Left lung (tissue), 10 donors: ENCODE results near the gene ACTA2. TPM values are rescaled to one million over a fixed set of nuclear protein-coding genes. Genes with fewer than 3 reads are reported as not detected.

ENCODE experiments used
- ATAC-seq: fragments of 200-7000 bp; cut with Tn5 transposase; one replicate; pipeline ENCODE4 v1.9.1; 2020; ENCODE audit warnings: moderate library complexity
- DNase-seq, 4 donors: peaks; one replicate each; pipeline ENCODE4 v3.0.0-alpha.2; 2013 to 2020
- H3K27ac ChIP-seq, 2 donors: fragments of 200-600 bp; sonication (generic) in 1 of 2; one replicate each; pipeline versions ENCODE4 v1.5.0 to v1.8.0; 2020 to 2021
- H3K27me3 ChIP-seq, 2 donors: fragments of 200-600 bp; sonication (generic) in 1 of 2; one replicate each; pipeline versions ENCODE4 v1.5.0 to v1.8.0; 2020 to 2021
- H3K36me3 ChIP-seq, 2 donors: fragments of 200-600 bp; sonication (generic) in 1 of 2; one replicate each; pipeline versions ENCODE4 v1.5.0 to v1.8.0; 2020 to 2021
- H3K4me1 ChIP-seq, 2 donors: fragments of 200-600 bp; one replicate each; pipeline ENCODE4 v1.8.0; 2021
- H3K4me3 ChIP-seq, 2 donors: fragments of 200-600 bp; sonication (generic) in 1 of 2; one replicate each; pipeline versions ENCODE4 v1.5.0 to v1.8.0; 2020 to 2021; ENCODE audit warnings: mild to moderate bottlenecking in 1 of 2
- H3K9me3 ChIP-seq, 2 donors: fragments of 200-600 bp; sonication (generic) in 1 of 2; one replicate each; pipeline versions ENCODE4 v1.5.0 to v1.8.0; 2020 to 2021
- intact Hi-C, 2 donors: fragments of 100-400 bp; cut with DNase I; formaldehyde crosslinking; loops; one replicate each; pipeline versions ENCODE4 v1.11.2 to v1.14.2; 2022
- polyA plus RNA-seq, 6 donors: library from polyadenylated mRNA; unstranded; fragments of 120-200 nt; gene quantifications; one replicate each; pipeline ENCODE4 v1.2.1, GENCODE V29; 2013; ENCODE audit not compliant: insufficient read length in 6 of 6
- total RNA-seq, 2 donors: library from RNA; stranded (reverse); fragmentation: NEBNext Ultra II Directional; extraction: Animal tissue kit (Norgen Biotek cat#: 25700); gene quantifications; one replicate each; pipeline ENCODE4 v1.2.1, GENCODE V29; 2021
- TF ChIP-seq, protein P1 (sequence below), 2 donors: fragments of 200-600 bp; sonication (generic) in 1 of 2; IDR thresholded peaks; one replicate each; pipeline versions ENCODE4 v1.5.0 to v1.8.0; 2021; ENCODE audit warnings: antibody characterized with exemption in 2 of 2
- donor health status: DM: no; HTN: yes; CAD: no.
- donor health status: DM: no; HTN: no; CAD: no.

ACTA2 gene
- total and polyA plus RNA-seq, 8 donors = 415 to 612 (median 495) TPM

- intact Hi-C loops = no loop called here
- DNase-seq = no peak
- no peak for ATAC-seq
- Histone ChIP-seq H3K9me3 (no peaks in the 10 kb centered on the region), H3K4me3 (peak overlapping the region; percentile 79 to 82), H3K27me3 (no peaks in the 10 kb centered on the region), H3K36me3 (no peaks in the 10 kb centered on the region), H3K27ac (peak overlapping the region; percentile 98 to 99), H3K4me1 (peaks cover 13 to 77% of the 10 kb centered on the region in 2 donors)
- TF ChIP-seq, protein P1, sequence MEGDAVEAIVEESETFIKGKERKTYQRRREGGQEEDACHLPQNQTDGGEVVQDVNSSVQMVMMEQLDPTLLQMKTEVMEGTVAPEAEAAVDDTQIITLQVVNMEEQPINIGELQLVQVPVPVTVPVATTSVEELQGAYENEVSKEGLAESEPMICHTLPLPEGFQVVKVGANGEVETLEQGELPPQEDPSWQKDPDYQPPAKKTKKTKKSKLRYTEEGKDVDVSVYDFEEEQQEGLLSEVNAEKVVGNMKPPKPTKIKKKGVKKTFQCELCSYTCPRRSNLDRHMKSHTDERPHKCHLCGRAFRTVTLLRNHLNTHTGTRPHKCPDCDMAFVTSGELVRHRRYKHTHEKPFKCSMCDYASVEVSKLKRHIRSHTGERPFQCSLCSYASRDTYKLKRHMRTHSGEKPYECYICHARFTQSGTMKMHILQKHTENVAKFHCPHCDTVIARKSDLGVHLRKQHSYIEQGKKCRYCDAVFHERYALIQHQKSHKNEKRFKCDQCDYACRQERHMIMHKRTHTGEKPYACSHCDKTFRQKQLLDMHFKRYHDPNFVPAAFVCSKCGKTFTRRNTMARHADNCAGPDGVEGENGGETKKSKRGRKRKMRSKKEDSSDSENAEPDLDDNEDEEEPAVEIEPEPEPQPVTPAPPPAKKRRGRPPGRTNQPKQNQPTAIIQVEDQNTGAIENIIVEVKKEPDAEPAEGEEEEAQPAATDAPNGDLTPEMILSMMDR (IDR thresholded peaks at IDR 0.05) = no peak
Observed at GRCh38 chr10:88991899-88992320, 39.3 kb upstream of the ACTA2 start.

- peaks cover 15 to 71% of the 10 kb centered on the region in 2 donors for H3K4me1 ChIP-seq
- peak overlapping the region; percentile 79 to 82 for H3K4me3 ChIP-seq
- no peaks in the 10 kb centered on the region for H3K27me3 ChIP-seq
- peak; percentile 75 for ATAC-seq
- no peaks in the 10 kb centered on the region for H3K36me3 ChIP-seq
- H3K9me3 ChIP-seq = no peaks in the 10 kb centered on the region
- intact Hi-C loops = no loop called here
- peak overlapping the region; percentile 98 to 99 for H3K27ac ChIP-seq
- DNase-seq = peak; percentile 73 to 92 (median 79)
- TF ChIP-seq, protein P1 (IDR thresholded peaks at IDR 0.05) = no peak
Observed at GRCh38 chr10:88991161-88991898, 38.8 kb upstream of the ACTA2 start.

DNA sequence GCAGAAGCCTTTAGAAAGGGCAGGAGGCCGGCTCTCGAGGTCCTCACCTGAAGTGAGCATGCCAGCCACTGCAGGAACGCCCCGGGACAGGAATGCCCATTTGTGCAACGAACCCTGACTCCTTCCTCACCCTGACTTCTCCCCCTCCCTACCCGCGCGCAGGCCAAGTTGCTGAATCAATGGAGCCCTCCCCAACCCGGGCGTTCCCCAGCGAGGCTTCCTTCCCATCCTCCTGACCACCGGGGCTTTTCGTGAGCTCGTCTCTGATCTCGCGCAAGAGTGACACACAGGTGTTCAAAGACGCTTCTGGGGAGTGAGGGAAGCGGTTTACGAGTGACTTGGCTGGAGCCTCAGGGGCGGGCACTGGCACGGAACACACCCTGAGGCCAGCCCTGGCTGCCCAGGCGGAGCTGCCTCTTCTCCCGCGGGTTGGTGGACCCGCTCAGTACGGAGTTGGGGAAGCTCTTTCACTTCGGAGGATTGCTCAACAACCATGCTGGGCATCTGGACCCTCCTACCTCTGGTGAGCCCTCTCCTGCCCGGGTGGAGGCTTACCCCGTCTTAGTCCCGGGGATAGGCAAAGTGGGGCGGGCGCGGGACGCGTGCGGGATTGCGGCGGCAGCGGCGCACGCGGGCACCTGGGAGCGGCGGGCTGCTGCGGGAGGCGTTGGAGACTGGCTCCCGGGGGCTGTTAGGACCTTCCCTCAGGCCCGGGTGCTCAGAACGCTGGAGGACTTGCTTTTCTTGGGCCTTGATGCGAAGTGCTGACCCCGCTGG lies 38.0 kb upstream of the ACTA2 start, which contains the start of gene FAS:
FAS (plus strand) TSS at position 415 of the 777 bp plus-strand sequence; CDS start at position 494, 79 bp downstream.
- peak; percentile 63 to 93 (median 76) for DNase-seq
- H3K4me1 ChIP-seq = peaks cover 15 to 63% of the 10 kb centered on the region in 2 donors
- intact Hi-C loops = no loop called here

DNA sequence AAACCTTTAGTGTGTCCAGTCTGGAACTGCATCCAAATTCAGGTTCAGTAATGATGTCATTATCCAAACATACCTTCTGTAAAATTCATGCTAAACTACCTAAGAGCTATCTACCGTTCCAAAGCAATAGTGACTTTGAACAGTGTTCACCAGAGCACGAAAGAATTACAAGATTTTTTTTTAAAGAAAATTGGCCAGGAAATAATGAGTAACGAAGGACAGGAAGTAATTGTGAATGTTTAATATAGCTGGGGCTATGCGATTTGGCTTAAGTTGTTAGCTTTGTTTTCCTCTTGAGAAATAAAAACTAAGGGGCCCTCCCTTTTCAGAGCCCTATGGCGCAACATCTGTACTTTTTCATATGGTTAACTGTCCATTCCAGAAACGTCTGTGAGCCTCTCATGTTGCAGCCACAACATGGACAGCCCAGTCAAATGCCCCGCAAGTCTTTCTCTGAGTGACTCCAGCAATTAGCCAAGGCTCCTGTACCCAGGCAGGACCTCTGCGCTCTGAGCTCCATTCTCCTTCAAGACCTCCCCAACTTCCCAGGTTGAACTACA lies 37.3 kb upstream of the ACTA2 start:
- Histone ChIP-seq H3K4me1 (peaks cover 15 to 58% of the 10 kb centered on the region in 2 donors), H3K36me3 (no peaks in the 10 kb centered on the region), H3K9me3 (no peaks in the 10 kb centered on the region), H3K27me3 (no peaks in the 10 kb centered on the region), H3K4me3 (peak overlapping the region; percentile 79 to 82), H3K27ac (peak overlapping the region; percentile 98 to 99)
- TF ChIP-seq, protein P1 (IDR thresholded peaks at IDR 0.05) = no peak
- intact Hi-C loops = loop anchor here in 1 of 2 donors (5.0 kb wide), 1 partner anchor 53 kb away; no protein-coding TSS in a partner anchor
- DNase-seq (peak in 2 of 4 donors; percentile 83 to 90), ATAC-seq (peak; percentile 33)

More for the DNA sequence above, 38.0 kb upstream of the ACTA2 start, which contains the start of gene FAS:
- Histone ChIP-seq H3K4me3 (peak within 1 kb of the TSS; percentile 79 to 82), H3K9me3 (no peaks in the 10 kb centered on the region), H3K27me3 (no peaks in the 10 kb centered on the region), H3K27ac (peak within 1 kb of the TSS; percentile 98 to 99), H3K36me3 (no peaks in the 10 kb centered on the region)
- peak; percentile 85 for ATAC-seq
- TF ChIP-seq, protein P1 (IDR thresholded peaks at IDR 0.05) = no peak
